GM12874 (cell line): ENCODE measurements around the gene SPECC1.

Experiments used
- CTCF ChIP-seq: IDR thresholded peaks from 2 replicates; pipeline ENCODE4 v1.5.1; 2011; ENCODE audit warnings: low read depth, mild to moderate bottlenecking, control low read depth, low read length, moderate library complexity; ENCODE audit not compliant: insufficient read depth

The SPECC1 gene

GRCh38 chr17:20087538-20088250 lies 78.5 kb downstream of the SPECC1 start:
- no peak for TF ChIP-seq CTCF

GRCh38 chr17:20089756-20090547 lies 80.8 kb downstream of the SPECC1 start:
- no peak for TF ChIP-seq CTCF

DNA sequence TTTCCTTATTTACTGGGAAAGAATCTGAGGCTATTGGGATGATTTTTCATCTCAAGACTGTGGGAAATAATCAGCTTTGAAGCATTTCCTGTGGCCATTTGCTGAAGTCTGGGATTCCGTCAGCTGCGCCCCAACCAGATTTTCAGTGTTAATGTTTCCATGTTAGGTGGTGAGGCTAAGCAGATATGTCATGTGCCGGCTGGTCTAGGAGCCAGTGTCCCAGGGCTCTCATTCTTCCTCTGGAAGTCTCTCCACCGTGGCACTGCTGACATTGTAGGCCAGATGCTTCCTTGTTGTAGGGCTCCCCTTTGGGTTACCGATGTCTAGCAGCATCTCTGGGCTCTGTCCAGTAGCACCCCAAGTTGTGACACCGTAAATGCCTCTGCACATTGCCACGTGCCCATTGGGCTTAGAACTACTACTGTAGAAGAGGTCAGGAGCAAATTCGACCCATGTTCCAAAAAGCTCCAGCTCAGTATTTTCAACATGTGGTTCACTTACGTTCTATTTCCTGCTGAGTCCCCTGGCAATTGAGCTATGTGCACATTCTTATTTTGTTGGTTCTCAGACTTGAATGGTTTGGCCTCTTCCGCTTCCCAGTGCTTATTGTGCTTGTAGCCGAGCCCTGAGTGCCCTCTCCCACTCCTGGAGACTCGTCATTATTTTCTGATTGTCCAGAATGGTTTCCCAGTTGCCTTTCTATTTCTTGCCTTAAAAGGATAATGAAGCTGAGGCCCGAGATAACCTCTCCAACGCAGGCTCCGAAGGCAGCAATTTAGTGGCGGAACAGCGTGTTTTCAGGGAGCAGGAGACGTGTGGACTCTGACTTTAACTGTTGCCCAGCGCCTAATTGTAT lies 82.2 kb downstream of the SPECC1 start:
- no peak for TF ChIP-seq CTCF

DNA sequence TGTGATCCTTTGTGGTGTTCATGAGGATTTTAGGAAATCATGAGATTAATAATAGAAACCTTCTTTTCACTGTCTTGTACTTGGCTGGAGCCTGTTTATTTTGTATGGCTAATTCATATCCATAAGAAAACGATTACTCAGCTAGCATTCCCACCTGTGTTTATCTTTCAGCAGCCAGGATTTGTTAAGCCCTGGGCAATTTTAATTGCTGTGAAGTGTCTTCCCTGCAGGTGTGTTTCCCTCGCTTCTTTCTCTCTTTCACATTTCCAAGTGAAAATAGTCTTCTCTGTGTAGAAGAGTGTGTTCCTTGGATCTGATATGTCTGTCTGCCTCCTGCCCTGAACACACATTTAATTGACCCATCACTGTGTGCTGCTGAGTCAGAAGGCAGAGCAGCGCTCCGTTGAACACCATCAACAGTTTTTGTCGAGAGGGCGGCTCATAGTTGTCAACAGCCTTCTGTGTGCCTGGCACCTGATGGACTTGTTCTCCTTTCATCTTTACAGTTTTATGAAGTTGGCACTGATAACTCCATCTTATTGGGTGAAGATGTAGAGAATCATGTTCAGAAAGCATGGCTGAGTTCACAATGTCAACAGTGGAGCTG lies 83.2 kb downstream of the SPECC1 start:
- no peak for TF ChIP-seq CTCF

DNA sequence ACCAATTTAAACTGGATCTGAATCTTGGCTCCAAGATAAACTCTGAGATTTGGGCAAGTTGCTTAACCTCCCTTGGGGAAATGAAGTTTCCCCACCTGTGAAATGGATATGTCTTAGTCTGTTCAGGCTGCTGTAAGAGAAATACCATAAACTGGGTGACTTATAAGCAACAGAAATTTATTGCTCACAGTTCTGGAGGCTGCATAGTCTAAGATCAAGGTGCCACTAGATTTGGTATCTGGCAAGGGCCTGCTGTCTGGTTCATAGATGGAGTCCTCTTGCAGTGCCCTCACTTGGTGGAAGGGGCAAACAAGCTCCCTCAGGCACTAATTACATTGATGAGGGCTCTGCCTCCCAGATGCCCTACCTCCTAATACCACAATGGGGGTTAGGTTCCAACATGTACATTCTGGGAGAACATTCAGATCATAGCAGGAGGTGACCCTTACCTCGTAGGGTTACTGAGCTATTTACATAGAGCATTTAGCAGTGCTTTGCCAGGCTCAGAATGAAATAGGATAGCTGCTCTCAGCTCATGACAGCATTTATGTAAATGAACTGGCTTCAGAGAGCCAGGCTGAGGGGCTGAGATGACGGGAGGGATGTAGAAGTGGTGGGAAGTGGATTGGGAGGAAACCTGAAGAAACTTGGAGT lies 83.9 kb downstream of the SPECC1 start:
- TF ChIP-seq CTCF: no peak

- TF ChIP-seq CTCF: no peak
Observed at GRCh38 chr17:20094777-20095176, 85.6 kb downstream of the SPECC1 start.
